Bronchial epithelial cell (primary cell): ENCODE data around the gene VAV2. TPM values are rescaled to one million over a fixed set of nuclear protein-coding genes. Genes with fewer than 3 reads are reported as not detected.

Experiments used
- DNase-seq: peaks from one replicate; pipeline ENCODE4 v3.0.0-alpha.2; 2010; ENCODE audit warnings: low read depth
- FAIRE-seq: peaks from 2 replicates; lab custom pipeline; 2011; peaks lifted over from hg19 to GRCh38; lab: Jason Lieb, UNC
- H3K27me3 ChIP-seq: 2 replicates; pipeline ENCODE4 v1.5.1; 2011; ENCODE audit warnings: low read length; ENCODE audit not compliant: control insufficient read depth, insufficient read depth
- H3K36me3 ChIP-seq: 2 replicates; pipeline ENCODE4 v1.5.1; 2011; ENCODE audit warnings: low read length; ENCODE audit not compliant: control insufficient read depth, insufficient read depth
- H3K4me3 ChIP-seq: 2 replicates; pipeline ENCODE4 v1.5.1; 2011; ENCODE audit warnings: mild to moderate bottlenecking, low read depth, low read length, control low read depth
- CTCF ChIP-seq: IDR thresholded peaks from 2 replicates; pipeline ENCODE4 v1.5.1; 2011; ENCODE audit warnings: mild to moderate bottlenecking, moderate library complexity, low read length, control low read depth, inconsistent platforms; ENCODE audit not compliant: insufficient read depth, severe bottlenecking
- total RNA-seq: library from RNA; depleted of rRNA; stranded (reverse); fragments of >200 nt; gene quantifications from 2 replicates; pipeline ENCODE4 v1.2.1, GENCODE V29; 2014

The VAV2 gene
- total RNA-seq, 1 donor from 2014 or later: 46.6 TPM

- no peak for DNase-seq
- no peak for FAIRE-seq
Observed at GRCh38 chr9:133712221-133713100, 279.7 kb downstream of the VAV2 start.

More at GRCh38 chr9:133712221-133713100, 279.7 kb downstream of the VAV2 start:
- H3K27me3 ChIP-seq: no peaks in the 10 kb centered on the region
- H3K36me3 ChIP-seq: no peaks in the 10 kb centered on the region
- H3K4me3 ChIP-seq: no peak overlapping the region
- no peak for TF ChIP-seq CTCF

Other genes starting within 250 kb of the VAV2 start
- 5.6 and 5.8 TPM in 2 replicates for gene BRD3OS, start 33.2 kb upstream of the VAV2 start, total RNA-seq
- 4.5 and 6.5 TPM in 2 replicates for gene BRD3, start 75.7 kb upstream of the VAV2 start, total RNA-seq
- 16.1 TPM in 2 replicates for gene WDR5, start 143.8 kb upstream of the VAV2 start, total RNA-seq
- not detected in 2 replicates for gene RNU6ATAC, start 172.2 kb upstream of the VAV2 start, total RNA-seq